CD4-positive, alpha-beta T cell treated with Interleukin-4 for 1 hour (primary cell): Measurements from ENCODE around the gene KCNAB1.
"Not testable (repeated sequence)": the region's sequence is repeated elsewhere in the genome, so short reads cannot be mapped to it uniquely, and the experiment has no call there.

Experiments
- DNase-seq, 2 donors: peaks; one replicate each; pipeline ENCODE4 v3.0.0-alpha.2; 2020 to 2022

The KCNAB1 gene

DNA sequence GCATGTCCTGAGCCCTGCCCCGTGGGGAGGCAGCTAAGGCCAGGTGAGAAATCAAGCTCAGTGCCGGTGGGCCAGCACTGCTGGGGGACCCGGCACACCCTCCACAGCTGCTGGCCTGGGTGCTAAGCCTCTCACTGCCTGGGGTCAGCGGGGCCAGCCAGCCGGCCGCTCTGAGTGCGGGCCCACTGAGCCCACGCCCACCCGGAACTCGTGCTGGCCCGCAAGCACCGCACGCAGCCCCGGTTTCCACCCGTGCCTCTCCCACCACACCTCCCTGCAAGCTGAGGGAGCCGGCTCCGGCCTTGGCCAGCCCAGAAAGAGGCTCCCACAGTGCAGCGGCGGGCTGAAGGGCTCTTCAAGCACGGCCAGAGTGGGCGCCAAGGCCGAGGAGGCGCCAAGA is 103.7 kb downstream of the KCNAB1 start:
- not testable (repeated sequence) for DNase-seq

DNA sequence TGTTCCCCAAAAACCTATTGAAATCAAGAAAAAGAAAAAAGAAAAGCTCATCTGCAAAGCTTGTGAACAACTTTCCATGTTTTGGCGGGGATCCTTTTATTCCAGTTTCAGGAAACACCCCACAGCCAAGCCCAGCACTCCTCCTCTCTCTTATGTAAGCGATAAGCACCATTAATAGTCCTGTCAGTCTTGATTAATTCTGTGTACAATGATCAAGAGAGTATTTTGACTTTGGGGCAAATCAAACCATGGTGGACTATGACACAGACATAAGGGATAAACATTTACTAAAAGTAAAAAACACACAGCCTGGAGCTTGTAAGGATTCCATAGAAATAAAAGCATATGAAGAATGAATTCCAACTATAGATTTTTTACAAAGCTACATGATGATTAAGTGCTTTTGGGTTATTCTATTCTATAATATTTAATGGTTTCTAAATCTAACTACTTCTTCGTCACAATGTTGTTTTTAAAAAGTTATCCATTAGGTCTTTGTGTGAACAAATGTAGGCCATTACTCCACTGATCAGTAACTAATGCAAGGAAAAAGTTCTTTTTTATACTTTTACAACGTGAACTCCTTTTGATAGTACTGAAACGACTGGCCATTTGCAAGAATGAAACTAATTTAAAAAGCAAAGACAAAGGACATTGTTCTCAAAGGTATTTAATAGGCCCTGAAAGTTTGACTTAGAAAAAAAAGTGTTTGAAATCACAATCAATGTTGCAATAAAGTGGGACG is 106.5 kb downstream of the KCNAB1 start:
- no peak for DNase-seq

DNA sequence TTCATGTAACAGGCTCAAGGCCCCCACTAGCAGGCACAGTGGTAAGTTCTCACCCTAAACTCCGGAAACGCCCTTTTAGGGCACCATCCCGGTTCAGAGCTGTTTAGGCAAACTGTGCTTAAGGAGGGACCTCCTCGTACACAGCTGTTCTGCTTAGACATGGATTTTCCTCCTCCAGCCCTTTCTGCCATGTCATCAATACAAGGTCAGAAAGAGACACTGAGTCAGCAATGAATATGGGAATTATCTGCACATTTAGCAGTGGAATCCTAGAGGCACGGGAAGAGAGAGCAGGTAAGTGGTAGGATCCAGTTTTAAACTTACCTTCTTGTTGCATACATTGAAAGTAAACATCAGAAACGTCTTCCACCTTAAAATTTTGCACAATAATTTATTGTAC is 107.3 kb downstream of the KCNAB1 start:
- no peak for DNase-seq

DNA sequence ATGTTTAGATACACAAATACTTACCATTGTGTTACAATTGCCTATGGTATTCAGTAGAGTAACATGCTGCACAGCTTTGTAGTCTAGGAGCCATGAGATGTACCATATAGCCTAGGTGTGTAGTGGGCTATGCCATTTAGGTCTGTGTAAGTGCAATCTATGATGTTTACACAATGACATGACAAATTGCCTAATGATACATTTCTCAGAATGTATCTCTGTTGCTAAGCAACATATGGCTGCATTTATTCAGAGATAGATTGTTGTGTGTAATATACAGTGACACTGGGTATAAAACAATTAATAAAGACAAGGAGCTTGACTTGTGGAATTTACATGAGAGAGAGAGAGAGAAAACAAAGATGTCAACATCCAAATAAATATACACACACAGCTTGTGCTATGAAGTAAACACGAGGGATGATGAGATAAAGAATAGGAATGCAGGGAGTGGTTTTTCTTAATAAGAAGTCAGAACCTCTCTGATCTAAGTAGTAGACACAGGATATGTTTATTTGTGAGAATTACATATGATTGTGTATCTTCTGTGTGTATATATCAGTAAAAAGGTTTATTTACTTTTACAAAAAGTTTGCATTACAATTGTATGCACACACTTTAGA is 110.0 kb downstream of the KCNAB1 start:
- no peak for DNase-seq

DNA sequence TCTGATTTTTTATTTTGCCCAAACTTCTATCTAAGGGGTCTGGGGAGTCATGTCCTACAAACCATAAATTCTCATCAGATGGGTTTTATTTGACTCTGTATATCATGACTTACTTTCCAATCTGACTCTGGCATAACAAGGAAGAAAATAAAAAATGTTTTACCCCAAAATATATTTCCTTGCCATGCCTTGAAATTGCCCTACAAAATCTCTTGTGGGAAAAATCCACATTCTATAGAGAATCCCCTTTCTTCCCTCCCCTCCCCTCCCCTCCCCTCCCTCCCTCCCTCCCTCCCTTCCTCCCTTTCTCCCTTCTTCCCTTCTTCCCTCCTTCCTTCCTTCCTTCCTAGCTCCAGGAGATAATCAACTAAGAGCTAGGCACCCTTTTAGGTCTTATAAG is 110.8 kb downstream of the KCNAB1 start:
- DNase-seq: not testable (repeated sequence)

DNA sequence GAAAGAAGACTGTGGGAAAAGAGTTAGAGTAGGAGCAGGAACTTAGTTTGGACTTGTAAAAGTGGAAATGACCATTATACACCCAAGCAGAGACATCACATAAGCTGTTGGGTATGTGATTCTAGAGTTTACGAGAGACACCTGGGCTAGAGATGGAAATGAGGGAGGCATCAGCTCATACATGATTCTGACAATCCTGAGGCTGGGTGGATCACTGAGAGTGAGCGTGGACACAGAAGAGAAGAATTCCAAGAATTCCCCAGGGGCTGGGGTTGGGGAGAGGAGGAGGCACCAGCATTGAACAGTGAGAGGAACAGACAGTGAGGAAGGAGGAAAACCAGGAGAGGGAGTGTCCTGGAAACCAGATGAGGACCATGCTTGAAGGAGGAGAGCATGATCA is 113.5 kb downstream of the KCNAB1 start:
- no peak for DNase-seq

DNA sequence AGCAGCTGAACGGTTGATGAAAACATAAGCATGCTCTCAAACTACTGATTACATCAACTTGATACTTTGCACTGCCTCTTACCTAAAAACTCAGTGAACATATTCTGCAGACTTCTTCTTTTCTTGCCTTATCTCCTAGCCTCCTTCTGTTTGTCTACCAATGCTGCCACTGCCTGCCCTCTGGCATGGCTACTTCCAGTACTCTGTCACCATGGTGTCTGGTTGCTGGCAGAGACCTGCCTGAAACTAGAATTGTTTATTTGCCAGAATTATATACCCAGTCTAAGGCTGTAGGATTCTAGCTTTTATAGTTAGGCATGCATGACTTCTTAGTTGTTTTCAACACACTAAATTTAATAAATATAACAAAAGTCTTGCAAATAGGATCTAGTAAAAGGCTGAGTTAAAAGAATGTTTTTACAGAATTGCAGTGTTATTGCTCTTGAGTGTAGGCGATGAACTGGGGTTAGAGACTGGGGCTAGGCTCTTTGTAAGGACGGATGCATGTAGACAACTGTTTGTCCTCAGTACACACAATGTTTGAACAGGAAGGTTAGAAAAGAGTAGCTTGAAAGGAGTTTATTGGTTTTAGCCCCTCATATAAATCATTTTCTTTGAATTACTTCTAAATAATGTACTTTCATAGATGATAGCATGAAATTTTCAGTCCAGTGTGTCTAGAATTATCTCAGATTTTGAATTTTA is 116.3 kb downstream of the KCNAB1 start:
- DNase-seq: no peak

DNA sequence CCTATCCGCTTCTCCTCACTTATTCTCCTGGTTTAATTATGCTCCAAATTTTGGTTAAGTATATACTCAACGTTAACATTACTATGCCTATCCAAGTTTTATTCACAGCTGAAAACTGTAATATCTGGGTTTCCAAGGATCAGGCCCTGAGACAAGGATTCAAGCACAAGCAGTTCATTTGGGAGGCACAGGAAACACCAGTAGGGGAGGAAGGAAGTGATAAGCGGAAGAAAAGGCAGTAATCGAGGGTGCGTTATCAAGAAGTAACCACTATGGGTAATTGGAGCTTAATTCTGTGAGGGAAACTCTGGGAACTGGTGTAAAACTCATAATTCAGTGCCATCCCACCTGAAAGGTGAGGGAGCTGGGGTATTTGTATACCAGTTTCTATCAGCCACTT is 120.3 kb downstream of the KCNAB1 start:
- no peak for DNase-seq

DNA sequence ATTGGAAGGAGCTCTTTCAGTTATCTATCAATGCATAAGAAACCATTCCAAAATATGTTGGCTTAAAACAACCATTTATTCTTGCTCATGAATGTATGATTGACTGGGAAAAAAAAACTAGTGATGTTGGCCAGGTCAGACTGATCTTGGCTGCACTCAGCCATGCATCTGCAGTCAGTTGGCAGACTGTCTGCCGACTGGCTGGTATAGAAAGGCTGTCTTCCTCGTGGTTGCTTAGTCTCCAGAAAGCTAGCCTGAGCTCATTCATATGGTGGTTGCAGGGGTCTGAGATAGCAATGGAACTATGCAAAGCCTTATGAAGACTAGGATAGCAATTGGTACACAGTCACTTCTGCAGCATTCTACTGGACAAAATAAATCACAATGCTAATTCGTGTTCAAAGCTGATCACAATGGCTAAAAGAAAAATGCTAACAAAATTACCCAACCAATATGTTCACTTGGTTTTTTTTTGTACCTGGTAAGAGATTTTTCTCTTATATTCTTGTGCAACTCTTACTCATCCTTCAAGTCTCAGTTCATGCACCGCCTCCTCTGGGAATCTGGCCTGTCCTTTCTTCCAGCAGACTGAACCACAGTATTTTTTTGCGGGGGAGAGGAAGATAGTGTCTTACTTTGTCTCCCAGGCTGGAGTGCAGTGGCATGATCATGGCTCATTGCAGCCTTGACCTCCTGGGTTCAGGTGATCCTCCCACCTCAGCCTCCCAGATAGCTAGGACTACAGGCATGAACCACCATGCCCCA is 126.8 kb downstream of the KCNAB1 start:
- no peak for DNase-seq

DNA sequence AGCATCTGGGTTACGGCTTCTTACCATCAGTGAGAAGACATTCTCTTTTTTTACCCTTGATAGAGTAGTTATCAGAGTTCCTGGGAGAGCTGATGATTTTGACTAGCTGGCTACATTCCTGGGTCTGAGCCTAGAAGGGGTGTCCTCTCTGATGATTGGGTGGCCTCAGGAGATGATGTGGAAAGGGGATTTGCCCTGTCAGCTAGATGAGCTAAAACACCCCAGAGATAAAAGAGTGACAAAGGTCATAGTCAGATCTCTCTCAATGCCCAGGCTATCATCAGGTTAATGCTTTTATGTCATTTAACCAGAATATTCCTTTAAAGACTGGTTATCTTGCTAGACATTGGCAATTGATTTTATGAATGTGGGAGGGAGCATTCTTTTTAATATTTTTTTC is 130.2 kb downstream of the KCNAB1 start:
- no peak for DNase-seq

DNA sequence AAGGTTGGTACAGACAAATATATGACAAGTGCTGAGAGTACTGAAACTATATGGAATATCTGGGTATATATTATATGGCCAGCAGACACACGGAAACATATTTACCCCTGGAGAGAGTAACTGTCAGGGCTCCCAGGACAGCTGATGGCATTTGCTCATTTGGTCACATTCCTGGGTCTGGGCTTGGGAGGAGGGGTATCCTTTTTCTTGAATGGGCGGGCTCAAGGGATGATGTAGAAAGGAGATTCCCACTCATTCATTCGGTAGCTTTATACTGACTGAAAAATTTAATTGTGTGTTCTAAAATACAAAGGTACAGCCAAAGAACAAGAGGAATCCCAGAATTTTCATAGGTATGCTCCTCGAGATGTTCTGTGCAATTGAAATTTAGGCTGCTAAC is 131.0 kb downstream of the KCNAB1 start:
- no peak for DNase-seq

DNA sequence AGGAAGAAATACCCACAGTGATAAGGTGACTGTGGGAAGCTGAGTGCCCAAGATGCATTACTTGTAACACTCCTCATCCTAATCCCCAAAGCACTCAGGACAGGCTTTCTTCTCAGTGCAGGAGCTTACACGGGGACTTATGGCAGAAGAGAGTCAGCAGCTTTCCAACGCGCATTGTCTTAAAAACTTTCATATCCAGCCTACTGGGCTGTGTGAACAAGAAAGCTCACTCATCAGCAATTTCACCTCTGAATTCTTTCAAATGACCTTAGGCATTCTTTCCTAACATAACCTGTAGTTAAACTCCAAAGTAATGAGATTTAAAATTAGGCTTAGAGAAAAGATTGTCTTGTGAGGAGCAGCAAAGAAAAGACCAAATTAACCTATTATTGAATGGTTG is 132.3 kb downstream of the KCNAB1 start:
- DNase-seq: no peak

DNA sequence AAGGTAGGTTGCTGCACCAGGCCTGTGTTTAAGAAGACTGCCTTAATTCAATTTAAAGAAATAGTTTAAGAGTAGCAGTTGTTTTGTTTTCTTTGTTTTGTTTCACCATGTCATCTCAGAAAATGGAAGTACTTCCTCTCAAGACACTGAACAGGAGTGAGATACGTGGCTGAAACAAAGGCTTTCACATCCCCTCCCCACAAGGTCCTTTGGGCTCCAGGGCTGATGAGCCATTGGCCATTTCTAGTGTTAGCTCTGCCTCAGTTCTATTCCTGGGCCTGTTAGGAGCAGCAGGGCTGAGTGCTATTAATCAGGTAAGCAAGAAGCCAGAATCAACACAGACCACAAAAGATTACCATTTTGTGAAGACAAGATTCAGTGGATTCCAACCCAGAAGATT is 132.8 kb downstream of the KCNAB1 start:
- DNase-seq: no peak

DNA sequence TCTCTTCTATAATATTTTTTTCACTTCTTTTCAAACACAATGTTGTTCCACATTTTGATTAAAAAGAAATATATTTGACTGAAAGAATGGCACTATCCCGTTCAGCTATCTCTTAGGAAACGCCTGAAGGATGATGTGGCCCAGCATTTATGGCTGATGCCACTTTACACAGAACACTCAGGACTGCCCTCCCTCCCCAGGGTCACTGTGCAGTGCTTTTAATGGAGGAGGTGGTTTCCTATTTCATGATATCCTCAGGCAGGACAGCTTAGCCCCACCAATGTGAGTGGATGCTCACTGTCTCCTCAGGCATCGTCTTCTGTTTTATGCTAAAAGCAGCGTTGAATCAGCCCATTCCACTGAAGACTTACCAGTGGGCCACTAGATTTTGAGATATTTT is 135.9 kb downstream of the KCNAB1 start:
- DNase-seq: no peak

DNA sequence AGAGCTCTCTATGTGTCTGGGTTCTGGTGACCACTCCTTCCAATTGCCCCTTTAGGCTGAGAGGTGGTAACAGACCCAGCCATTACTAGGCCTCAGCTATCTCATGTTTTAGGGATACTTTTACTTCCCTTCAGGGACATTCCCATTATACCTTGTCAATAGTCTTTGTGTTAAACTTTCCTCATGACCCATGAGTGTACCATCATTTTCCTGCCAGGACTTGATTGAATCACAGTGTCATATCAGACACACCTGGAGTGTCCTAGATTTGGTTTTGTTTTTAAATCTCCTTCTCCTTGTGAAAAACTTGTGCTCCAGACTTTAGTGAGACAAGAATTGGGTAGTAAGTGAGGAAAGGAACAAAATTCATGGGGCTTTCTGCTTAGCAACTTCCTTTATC is 136.6 kb downstream of the KCNAB1 start:
- DNase-seq: no peak

DNA sequence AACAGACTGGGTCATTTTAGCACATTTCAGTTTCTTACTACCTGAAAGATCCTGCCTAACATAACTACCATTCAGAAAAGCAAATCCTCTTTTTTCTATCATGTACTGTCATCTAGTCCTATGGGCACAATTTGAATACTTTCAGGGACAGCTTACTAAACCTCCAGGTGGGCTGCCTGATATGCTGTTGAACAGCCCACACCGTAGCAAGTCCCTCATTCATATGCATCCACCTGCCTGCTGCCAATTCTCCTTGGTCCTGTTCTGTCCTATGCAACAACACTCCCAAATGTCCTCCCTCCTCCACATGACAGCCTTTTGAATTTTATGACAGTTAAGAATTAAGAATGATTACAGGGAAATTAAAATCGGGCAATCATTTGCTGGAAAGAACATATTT is 137.9 kb downstream of the KCNAB1 start:
- no peak for DNase-seq

DNA sequence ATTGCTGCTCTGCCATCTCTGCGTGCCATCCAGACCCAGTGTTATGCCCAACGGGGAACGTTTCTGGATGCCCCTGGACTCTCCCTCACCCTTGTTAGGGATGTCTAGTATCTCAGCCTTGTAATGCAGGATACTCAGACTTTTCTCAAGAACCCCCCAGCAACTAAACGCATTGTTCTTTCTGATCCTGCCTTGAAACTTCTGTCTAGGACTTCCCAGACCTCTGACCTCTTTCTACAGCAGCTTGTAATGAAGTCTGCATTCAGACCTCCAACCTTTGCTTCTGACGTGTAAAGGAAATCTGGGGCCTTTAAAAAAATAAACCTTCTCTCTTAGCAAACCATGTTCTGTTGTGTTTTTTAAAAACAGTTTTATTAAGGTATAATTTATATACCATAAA is 139.5 kb downstream of the KCNAB1 start:
- no peak for DNase-seq

DNA sequence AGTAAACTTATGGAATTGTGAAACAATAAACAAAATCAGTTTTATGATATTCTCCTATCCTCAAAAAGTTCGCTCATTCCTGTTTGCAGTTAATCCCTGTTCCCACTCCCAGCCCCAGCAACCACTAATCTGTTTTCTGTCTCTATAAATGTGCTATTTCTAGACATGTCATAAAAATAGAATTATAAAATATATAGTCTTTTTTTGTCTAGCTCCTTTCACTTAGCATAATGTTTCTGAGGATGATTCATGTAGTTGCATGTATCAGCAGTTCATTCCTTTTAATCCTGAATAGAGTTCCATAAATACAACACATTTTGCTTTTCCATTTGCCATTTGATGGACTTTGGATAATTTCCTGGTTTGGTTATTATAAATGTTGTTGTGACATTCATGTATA is 140.0 kb downstream of the KCNAB1 start:
- DNase-seq: no peak

DNA sequence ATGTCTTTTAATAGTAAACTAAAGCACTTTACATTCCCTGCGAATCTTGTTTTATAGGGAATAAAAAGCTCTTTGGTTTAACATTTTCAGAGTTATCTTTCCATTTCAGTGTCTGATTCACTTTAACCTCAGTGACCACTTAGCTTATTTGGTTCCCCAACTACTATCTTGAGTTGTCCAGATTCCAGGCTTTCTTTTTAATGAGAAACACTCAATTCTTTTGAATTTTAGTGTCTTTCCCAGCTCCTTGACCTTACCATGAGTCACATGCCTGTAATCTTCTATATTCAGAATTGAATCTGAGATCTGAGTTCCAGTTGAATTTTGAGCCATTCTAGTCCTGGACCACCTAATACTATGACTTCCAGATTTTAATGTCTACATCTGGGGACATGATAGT is 144.4 kb downstream of the KCNAB1 start:
- no peak for DNase-seq

DNA sequence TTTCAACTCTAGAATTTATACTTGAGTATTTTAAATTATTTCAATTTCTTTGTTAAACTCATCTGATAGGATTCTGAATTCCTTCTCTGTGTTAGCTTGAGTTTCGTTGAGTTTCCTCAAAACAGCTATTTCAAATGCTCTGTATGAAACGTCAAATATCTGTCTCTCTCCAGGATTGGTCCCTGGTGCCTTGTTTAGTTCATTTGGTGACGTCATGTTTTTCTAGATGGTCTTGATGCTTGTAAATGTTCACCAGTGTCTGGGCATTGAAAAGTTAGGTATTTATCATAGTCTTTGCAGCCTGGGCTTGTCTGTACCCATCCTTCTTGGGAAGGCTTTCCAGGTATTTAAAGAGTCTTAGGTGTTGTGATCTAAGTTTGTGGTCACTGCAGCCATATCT is 151.1 kb downstream of the KCNAB1 start:
- no peak for DNase-seq

DNA sequence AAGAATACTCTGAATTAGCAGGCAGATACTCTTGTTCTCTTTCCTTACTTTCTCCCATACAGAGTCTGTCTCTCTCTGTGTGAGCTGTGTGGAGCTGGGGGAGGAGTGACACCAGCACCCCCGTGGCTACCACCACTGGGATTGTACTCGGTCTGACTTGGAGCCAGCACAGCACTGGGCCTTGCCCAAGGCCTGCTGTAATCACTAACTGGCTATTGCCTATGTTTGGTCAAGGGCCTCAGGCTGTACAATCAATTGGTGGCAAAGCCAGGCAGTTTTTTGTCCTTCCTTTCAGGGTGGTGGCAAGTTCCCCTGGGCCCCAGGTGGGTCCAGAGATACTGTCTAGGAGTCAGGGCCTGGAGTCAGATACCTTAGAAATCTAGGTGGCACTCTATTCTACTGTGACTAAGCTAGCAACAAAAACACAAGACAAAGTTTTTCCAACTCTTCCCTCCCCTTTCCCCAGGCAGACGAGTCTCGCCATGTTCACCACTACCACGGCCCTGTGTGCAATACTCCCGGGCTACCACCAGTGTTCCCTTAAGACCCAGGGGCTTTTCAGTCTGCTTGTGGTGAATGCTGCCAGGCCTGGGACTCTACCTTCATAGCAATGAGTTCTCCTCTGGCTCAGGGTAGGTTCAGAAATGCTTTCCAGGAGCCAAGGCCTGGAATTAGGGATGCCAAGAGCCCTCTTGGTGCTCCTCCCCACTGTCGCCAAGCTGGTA is 151.8 kb downstream of the KCNAB1 start:
- no peak for DNase-seq

DNA sequence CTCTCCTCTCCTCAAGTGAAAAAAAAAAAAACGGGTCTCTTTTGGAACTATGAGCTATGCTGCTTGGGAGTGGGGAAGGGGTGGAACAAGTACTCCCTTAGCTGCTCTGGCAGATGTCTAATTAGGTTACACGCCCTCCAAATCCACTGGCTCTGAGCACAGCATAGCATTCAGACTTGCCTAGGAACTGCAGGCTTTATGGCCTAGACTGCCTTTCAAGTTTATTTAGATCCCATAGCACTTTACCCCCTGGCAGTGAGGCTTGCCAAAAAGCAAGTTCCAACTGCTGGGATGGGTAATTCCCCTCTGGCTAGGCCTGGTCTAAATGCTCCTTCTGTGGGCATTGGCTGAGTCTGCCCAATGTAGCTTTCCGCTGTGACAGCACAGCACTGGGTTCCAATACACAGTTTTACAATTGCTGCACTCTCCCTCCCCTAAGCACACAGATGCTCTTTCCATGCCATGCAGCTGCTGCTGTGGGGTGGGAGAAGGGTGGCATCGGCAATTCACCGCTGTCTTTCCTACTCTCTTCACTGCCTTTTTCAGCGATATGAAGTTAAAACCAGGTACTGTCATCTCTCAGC is 152.8 kb downstream of the KCNAB1 start:
- DNase-seq: no peak

DNA sequence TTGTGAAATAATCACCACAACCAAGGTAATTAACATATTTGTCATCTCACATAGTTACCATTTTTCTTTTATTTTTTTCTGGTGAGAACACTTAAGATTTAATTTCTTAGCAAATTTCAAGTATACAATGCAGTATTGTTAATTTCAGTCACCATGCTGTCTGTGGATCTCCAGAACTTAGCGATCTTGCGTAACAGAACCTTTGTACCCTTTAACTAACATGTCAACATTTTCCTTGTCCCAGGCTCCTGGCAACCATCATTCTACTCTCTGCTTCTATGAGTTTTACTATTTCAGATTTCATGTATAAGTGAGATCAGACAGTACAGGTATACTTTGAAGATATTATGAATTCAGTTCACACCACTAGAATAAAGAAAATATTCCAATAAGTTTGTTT is 154.4 kb downstream of the KCNAB1 start:
- DNase-seq: no peak
